ENCODE data around the gene ALKAL2. TPM values are rescaled to one million over a fixed set of nuclear protein-coding genes. Genes with fewer than 3 reads are reported as not detected.

Gene ALKAL2
- total and polyA plus RNA-seq, 11 donors = 0.25 to 9.0 (median 1.2) TPM

DNA sequence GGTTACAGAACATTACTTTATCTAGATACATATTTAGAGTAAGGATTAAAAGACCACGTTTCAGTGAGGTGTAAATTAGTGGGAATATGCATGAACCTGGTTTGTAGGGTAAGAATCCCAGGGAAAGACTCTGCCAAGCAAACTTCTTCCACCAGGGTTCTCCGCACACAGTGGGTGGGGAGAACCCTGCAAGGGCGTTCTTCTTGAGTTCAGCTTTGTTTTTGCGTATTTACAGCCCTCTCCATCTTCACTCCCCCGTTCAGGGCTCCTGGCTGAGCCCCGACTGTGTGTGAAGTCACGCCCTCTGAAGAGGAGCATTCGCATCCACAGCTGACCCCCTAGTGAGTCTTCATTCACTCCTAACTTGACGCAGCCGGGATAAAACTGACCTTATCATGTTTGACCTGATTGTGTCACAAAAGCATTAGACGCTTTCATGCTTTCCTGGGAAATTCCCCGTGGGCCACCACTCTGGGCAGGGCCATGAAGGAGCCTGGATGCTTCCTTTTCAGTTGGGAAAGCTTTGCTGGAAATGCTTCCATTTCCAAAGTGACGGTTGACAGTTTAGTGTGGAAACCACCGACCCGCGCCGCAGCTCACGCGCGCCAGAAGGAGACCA, 1.0 kb downstream of the ALKAL2 start:
- Histone ChIP-seq H3K36me3 (peaks cover 0 to 11% (median 8%) of the 10 kb centered on the region in 9 donors), H3K27ac (no peak overlapping the region), H3K4me3 (peak overlapping the region in 9 of 12 donors; percentile 27 to 57 (median 51)), H3K4me1 (peaks cover 8 to 41% (median 19%) of the 10 kb centered on the region in 12 donors), H3K27me3 (peaks cover 0 to 47% (median 17%) of the 10 kb centered on the region in 9 donors), H3K9me3 (no peaks in the 10 kb centered on the region)
- WGBS, 4 donors = 38 to 39% (median 38%) methylated on average over 20 of the region's 20 CpGs
- ATAC-seq (no peak), DNase-seq (no peak)
- intact Hi-C loops (cut with DNase I) = loop anchor here in 5 of 10 donors (5.0 kb wide), 2 partner anchors 40 to 115 kb away; no protein-coding TSS in a partner anchor
- TF ChIP-seq, protein P1, sequence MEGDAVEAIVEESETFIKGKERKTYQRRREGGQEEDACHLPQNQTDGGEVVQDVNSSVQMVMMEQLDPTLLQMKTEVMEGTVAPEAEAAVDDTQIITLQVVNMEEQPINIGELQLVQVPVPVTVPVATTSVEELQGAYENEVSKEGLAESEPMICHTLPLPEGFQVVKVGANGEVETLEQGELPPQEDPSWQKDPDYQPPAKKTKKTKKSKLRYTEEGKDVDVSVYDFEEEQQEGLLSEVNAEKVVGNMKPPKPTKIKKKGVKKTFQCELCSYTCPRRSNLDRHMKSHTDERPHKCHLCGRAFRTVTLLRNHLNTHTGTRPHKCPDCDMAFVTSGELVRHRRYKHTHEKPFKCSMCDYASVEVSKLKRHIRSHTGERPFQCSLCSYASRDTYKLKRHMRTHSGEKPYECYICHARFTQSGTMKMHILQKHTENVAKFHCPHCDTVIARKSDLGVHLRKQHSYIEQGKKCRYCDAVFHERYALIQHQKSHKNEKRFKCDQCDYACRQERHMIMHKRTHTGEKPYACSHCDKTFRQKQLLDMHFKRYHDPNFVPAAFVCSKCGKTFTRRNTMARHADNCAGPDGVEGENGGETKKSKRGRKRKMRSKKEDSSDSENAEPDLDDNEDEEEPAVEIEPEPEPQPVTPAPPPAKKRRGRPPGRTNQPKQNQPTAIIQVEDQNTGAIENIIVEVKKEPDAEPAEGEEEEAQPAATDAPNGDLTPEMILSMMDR (IDR thresholded peaks at IDR 0.05) = no peak
- TF ChIP-seq POLR2A (IDR thresholded peaks at IDR 0.05) = no peak

- no peak for TF ChIP-seq POLR2A (IDR thresholded peaks at IDR 0.05)
- TF ChIP-seq, protein P1 (IDR thresholded peaks at IDR 0.05) = no peak
- peak overlapping the region in 1 of 12 donors; percentile 57 for H3K27ac ChIP-seq
- peaks cover 0 to 41% (median 17%) of the 10 kb centered on the region in 9 donors for H3K27me3 ChIP-seq
- DNase-seq (no peak), ATAC-seq (no peak)
- no peak overlapping the region for H3K4me3 ChIP-seq
- intact Hi-C loops (cut with DNase I) = loop anchor here in 5 of 10 donors (5.0 kb wide), 2 partner anchors 39 to 114 kb away; no protein-coding TSS in a partner anchor
- H3K9me3 ChIP-seq = no peaks in the 10 kb centered on the region
- 90 to 94% (median 92%) methylated on average over 6 of the region's 6 CpGs for WGBS, 4 donors
- peaks cover 0 to 20% (median 16%) of the 10 kb centered on the region in 9 donors for H3K36me3 ChIP-seq
- peaks cover 8 to 41% (median 19%) of the 10 kb centered on the region in 12 donors for H3K4me1 ChIP-seq
These were observed 1.9 kb downstream of the ALKAL2 start for GRCh38 chr2:286035-286434.

DNA sequence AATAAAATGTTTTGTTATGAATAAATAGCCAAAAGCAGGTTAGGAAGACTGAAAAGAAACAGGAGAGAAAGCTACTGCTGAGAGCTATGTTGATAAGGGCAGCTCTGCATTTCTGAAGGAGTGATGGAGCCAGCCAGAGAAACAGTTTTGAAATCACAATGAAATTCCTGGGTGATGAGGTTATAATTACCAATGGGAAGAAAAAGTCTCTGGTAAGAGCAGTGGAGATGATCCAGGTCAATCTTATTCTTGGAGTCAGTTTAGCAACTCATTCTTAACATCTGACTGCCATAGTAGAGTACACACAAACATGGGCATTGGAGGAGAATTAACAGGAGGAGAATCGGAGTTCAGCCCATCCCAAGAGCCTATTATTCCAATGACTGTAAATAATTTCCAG, 2.4 kb downstream of the ALKAL2 start:
- H3K4me3 ChIP-seq = no peak overlapping the region
- TF ChIP-seq, protein P1 (IDR thresholded peaks at IDR 0.05) = no peak
- no peak for TF ChIP-seq POLR2A (IDR thresholded peaks at IDR 0.05)
- H3K4me1 ChIP-seq = peaks cover 8 to 45% (median 19%) of the 10 kb centered on the region in 12 donors
- ATAC-seq = peak in 2 of 4 donors; percentile 17 to 25
- intact Hi-C loops (cut with DNase I) = loop anchor here in 5 of 10 donors (5.0 kb wide), 2 partner anchors 38 to 113 kb away; no protein-coding TSS in a partner anchor
- DNase-seq = no peak
- H3K27me3 ChIP-seq = peaks cover 0 to 37% (median 16%) of the 10 kb centered on the region in 9 donors
- no peaks in the 10 kb centered on the region for H3K9me3 ChIP-seq
- 68 to 80% (median 75%) methylated on average over 1 of the region's 1 CpG for WGBS, 4 donors
- peaks cover 0 to 25% (median 21%) of the 10 kb centered on the region in 9 donors for H3K36me3 ChIP-seq
- peak overlapping the region in 2 of 12 donors; percentile 40 to 57 for H3K27ac ChIP-seq

DNA sequence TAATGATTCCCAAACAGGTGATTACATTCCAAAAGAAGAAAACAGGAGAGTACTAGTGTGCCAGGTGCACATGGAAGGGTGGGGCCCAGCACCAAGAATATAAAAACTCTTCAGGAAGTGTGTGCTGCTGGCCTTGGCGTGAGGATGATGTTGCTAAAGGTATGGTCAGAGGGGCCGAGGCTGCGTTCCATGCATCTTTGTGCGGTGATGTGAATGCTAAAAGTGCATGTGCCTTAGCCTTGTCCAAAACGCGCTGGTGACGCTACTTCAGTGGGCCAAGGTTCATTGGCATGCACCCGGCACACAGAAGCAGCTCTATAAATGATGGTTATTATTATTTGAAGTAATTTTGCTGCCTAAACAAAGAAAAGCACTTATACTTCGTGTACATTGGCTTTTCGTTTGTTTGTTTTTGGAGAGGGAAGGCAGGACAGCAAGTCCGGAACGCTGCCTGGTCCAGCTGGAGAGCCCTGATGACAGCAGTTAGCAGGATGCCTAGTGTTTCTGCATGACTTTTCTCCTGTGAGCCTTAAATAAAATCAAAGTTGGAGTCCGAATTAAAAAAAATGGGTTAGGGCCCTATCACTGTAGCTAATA, 2.9 kb downstream of the ALKAL2 start:
- peaks cover 0 to 33% (median 16%) of the 10 kb centered on the region in 9 donors for H3K27me3 ChIP-seq
- peak overlapping the region in 2 of 12 donors; percentile 40 to 57 for H3K27ac ChIP-seq
- H3K4me1 ChIP-seq = peaks cover 8 to 48% (median 17%) of the 10 kb centered on the region in 12 donors
- TF ChIP-seq, protein P1 (IDR thresholded peaks at IDR 0.05) = no peak
- TF ChIP-seq POLR2A (IDR thresholded peaks at IDR 0.05) = no peak
- WGBS, 4 donors = 60 to 72% (median 68%) methylated on average over 13 of the region's 13 CpGs
- H3K36me3 ChIP-seq = peaks cover 0 to 29% (median 26%) of the 10 kb centered on the region in 9 donors
- DNase-seq (no peak), ATAC-seq (peak in 2 of 4 donors; percentile 49 to 50)
- intact Hi-C loops (cut with DNase I) = loop anchor here in 5 of 10 donors (5.0 kb wide), 2 partner anchors 38 to 113 kb away; no protein-coding TSS in a partner anchor
- no peak overlapping the region for H3K4me3 ChIP-seq
- H3K9me3 ChIP-seq = no peaks in the 10 kb centered on the region
